Kidney tubule cell (primary cell): Measurements from ENCODE around the gene CPLANE2.
A peak's percentile ranks its signal among the peaks of the same experiment; 100 is the strongest.
"Not testable (repeated sequence)": the region's sequence is repeated elsewhere in the genome, so short reads cannot be mapped to it uniquely, and the experiment has no call there.

Source experiments
- DNase-seq: peaks from one replicate; pipeline ENCODE4 v3.0.0-alpha.2; 2018; ENCODE audit warnings: low spot score

Gene CPLANE2

DNA sequence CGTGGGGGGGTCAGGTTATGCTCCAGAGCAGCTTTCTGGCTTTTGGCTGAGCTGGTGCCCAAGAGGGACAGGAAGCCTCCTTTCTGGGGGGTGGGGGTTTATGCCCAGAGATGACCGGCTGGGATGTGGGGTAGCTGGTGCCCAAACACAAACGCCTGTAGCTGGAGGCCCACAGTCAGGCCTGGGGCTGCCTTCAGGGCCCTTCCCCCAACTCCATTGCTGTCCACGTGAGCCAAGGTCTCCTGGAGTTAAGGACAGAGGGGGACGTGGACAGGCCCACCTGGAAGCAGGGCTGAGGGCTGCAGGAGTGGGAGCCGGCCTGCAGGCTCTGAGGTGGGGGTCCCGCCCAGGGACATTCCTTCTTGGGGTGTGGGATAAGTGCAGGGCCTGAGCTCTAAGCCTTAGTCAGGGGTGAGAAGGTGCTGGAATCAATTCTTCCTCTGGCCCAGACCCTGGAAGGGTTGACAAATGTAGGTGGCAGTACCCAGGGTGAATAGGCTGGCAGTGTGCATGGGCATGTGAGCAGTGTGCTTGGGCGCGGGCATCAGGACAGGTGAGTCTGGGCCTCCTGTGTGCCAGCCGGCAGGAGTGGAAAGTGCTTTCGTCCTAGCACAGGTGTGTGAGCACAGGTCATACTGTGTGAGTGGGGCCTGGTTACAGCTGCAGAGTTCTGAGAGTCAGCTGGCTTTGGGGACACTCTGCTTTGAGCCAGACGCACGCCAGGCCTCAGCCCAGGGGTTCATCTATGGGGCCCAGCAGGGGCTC, 6.8 kb downstream of the CPLANE2 start:
- DNase-seq: no peak

DNA sequence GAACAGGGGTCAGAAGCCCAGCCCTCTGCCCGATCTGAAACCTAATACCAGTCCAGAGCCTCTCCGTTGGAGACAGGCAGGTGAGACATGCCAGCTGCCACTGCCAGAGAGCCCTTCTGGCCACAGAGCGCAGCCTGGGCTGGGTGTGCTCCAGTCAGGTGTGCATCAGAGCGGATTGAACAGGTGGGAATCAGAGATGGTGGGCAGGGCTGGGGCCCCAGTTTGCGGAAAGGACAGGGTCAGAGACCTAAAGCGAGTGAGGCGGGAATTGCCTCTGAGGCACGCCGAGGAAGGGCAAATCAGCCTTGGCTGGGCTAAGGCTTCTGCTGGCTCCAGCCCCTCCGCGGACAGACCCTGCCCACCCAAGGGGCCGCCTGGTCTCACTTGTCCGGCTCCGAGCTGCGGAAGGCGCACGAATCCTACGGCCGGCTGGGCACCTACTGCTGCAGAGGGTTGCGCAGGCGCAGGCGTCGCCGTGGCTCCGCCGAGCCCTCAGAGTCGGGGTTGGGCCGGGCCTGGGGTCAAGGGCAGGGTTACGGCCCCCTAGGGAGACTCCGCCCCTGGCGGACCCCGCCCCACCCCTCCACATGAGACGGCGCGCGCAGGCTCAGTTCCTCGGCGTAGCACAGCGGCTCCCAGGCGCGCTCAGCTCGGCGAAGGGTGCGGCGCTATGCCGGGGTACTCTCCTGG, 10.3 kb downstream of the CPLANE2 start:
- peak; percentile 21 for DNase-seq

DNA sequence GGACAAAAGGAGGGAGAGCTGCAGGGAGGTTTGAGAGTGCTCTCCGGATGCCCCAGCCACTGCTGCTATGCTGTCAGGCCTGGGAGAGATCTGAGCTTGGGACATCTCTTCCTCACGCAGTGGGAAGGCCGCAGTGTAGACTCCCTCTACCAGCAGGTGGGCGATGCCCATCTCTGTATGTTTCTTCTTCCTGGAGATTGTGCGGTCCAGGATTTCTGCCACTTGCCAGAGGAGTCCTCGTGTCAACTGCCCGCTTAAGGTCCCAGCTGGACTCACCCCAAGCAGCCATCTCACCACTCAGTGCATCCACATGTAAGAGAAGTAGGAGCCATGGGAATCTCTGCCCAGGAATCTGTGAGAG, 10.9 kb downstream of the CPLANE2 start:
- DNase-seq: no peak

DNA sequence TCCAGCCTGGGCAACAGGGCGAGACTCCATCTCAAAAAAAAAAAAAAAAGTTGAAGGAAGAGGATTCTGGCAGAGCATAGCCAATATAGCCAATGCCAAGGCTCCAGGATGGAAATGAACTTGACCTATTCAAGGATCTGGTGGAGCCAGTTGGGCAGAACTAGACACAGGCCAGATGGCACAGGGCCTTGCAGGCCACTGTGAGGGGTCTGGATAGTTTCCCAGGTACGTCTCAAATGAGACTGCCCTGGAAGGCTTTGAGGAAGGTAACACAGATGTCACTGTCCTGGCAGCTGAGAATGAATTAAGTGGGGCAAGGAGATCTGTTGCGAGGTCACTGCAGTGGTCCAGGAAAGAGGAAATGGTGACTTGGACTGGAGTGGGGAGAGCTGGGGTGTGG, 12.5 kb downstream of the CPLANE2 start:
- DNase-seq: no peak

DNA sequence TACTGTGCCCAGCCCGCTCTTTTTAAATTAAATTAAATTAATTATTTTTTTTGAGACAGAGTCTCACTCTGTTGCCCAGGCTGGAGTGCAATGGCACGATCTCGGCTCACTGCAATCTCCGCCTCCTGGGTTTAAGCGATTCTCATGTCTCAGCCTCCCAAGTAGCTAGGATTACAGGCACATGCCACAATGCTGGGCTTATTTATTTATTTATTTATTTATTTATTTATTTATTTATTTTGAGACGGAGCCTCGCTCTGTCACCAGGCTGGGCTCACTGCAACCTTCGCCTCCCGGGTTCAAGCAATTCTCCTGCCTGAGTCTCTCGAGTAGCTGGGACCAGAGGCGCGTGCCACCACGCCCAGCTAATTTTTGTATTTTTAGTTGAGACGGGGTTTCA, 14.3 kb downstream of the CPLANE2 start:
- DNase-seq: not testable (repeated sequence)

DNA sequence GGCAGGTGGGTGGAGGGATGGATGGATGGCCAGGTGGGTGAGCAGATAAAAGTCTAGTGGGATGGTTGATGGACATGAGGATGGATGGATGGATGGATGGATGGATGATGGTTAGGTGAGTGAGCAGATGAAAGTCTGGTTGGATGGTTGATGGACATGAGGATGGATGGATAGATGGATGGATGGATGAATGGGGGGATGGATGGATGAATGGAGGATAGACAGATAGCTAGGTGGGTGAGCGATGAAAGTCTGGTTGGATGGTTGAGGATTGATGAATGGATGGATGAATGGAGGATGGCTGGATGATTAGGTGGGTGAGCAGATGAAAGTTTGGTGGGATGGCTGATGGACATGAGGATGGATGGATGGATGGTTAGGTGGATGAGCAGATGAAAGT, 15.5 kb downstream of the CPLANE2 start:
- DNase-seq: no peak

DNA sequence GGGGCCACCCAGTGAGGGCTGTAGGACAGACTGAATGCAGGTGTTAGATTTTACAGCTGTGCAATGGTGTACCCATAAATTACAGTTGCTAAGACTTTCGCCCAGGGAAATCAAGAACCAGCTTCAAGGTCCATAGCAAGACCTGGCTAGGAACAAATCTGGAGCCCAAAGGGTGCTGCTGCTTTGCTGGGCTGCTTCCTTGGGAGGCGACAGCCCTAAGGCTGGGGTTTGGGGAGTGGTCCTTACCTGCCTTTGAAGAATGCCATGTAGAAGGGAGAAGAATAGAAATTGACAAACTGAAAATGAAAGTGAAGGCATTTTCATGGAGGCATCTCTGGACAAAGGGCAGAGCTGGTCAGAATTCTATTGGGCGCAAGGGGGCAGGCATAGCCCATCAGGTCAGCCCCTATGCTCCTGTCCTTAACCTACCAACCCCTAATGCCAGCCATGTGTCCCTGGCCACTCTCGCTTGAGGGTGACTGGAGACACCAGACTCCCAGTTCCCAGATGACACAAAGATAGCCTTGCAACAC, 16.9 kb downstream of the CPLANE2 start:
- no peak for DNase-seq

DNA sequence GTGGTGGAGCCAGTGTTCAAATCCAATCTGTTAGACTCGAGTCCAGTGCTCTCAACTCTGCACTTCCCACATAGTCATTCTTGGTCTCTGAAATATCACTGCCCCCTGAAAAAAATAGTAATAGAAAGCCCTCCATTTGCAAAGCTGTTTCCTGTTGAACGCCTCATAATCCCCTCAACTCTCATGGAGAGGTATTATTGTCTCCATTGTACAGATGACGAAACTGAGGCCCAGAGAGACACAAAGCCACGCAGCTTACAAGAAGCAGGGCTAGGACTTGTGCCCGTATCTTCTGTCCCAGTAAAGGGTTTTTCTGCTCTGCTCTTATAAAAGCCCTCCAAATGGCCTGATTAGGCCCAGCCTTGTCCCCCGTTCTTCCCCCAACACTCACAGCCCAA, 18.3 kb downstream of the CPLANE2 start:
- DNase-seq: no peak

DNA sequence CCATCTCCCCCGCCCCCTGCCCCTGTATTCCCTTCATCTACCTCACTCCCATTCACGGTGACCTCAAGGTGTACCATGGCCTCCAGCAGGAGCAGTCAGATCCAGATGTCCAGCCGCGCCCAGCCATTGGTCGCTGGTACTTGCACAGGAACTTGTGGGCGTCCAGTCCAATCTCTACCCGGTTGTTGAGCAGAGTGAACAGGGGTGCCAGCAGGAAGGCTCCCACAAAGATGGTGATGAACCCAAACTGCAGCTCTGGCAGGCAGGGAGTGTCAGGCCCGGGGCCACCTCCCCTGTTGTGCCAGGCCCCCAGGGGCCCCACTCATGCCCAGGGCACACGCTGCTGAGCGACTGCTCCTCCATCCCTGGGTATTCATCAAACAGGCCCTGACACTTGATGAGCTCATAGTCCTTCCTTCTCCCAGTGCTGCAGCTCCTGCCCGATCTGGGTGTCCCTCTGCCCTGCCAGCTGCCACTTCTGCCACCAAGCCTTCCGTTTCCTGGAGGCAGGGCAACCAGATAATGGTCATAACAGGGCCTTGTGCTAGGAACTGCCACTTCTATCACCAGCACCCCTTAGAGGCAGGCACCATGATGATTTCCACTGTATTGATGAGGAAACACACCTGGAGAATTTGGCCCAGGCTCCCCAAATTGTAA, 18.8 kb downstream of the CPLANE2 start:
- DNase-seq: no peak

DNA sequence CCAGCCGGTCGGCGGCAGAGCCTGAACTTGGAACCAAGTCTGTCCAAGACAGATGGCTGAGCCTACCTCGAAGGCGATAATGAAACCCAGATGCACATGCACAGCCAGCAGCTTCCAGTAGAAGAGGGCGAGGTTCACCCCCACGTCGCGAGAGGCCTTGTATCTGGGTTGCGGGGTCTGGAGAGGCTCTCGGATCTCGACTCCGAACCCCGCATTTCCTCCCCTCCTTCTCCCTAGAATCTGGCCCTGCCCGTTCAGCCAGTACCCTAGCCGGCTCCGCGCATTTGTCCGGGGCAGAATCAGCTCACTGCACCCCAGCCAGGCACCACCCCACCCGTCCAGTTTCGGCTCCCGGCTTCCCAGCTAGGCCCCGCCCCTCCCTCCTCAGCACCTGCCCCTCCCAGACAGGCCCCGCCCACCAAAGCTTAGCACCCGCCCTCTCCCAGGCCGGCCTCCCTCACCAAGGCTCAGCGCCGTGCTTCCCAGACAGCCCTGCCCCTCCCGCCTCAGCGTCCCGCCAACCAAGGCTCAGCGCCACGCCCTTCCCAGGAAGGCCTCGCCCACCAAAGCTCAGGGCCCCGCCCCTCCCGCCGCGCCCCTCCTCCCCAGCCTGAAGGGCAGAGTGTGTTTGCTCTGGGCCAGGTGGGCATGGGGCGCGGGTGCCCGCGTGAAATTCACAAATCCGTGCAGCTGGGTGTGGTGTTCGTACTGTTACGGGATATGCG, 19.8 kb downstream of the CPLANE2 start:
- peak; percentile 95 for DNase-seq

GRCh38 chr1:16215882-16216753, 20.9 kb downstream of the CPLANE2 start:
- DNase-seq: peak; percentile 47

GRCh38 chr1:16215240-16215639, 21.7 kb downstream of the CPLANE2 start:
- DNase-seq: not testable (repeated sequence)

DNA sequence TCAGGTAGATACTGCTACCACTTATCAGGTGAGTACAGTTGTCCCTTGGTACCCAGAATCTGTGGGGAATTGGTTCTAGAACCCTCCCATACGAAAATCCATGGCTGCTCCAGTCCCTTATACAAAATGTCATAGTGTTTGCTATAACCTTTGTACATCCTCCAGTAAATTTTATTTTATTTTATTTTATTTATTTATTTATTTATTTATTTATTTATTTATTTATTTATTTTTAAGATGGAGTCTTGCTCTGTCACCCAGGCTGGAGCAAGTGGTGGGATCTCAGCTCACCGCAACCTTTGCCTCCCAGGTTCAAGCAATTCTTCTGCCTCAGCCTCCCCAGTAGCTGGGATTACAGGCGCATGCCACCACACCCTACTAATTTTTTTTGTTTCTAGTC, 23.4 kb downstream of the CPLANE2 start:
- DNase-seq: not testable (repeated sequence)

DNA sequence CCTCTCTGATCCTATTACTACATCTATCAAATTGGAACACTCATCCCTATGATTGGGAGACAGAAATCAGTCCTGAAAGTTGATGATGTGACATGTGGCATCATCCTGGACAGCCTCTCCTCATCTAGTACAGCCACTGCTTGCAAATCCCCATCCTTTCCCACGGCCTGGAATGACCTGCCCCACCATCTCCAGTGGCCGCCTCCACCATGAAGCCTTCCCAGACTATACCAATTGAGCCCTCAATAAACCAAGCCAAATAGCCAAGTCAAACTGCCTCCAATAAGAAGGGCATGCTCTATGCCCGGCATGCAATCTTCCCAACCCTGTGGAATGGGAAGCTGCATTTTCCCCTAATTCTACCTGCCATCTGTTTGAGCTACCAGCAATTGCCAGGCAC, 24.0 kb downstream of the CPLANE2 start:
- no peak for DNase-seq

GRCh38 chr1:16212251-16212961, 24.6 kb downstream of the CPLANE2 start, which contains the start of gene ARHGEF19:
Gene ARHGEF19 (minus strand): TSS chr1:16212652. CDS start chr1:16209054, 3,598 bp downstream.
- DNase-seq: no peak

- no peak for DNase-seq
Observed at GRCh38 chr1:16211824-16212223, 25.2 kb downstream of the CPLANE2 start.

GRCh38 chr1:16210581-16210980, 26.4 kb downstream of the CPLANE2 start:
- no peak for DNase-seq

- DNase-seq: no peak
Observed at GRCh38 chr1:16209847-16210407, 27.1 kb downstream of the CPLANE2 start.

- DNase-seq: no peak
Observed at GRCh38 chr1:16209132-16209846, 27.7 kb downstream of the CPLANE2 start.
